ENCODE measurements around the gene UNG. TPM values are rescaled to one million over a fixed set of nuclear protein-coding genes. Genes with fewer than 3 reads are reported as not detected.

UNG gene
- total and polyA plus RNA-seq, 8 donors = 13.8 to 27.2 (median 18.6) TPM

GRCh38 chr12:109084425-109084824 lies 13.0 kb upstream of the UNG start:
- H3K4me1 ChIP-seq = peaks cover 0 to 3% (median 0%) of the 10 kb centered on the region in 4 donors
- intact Hi-C loops (cut with DNase I; ENCODE audit: low total_unique reads) = no loop called here
- no peak overlapping the region for H3K4me3 ChIP-seq
- H3K9me3 ChIP-seq = no peaks in the 10 kb centered on the region
- TF ChIP-seq POLR2A (IDR thresholded peaks at IDR 0.05) (no peak), POLR2AphosphoS5 (IDR thresholded peaks at IDR 0.05) (no peak), CTCF (IDR thresholded peaks at IDR 0.05) (no peak), EP300 (IDR thresholded peaks at IDR 0.05) (no peak)
- H3K36me3 ChIP-seq = peaks cover 67 to 100% (median 100%) of the 10 kb centered on the region in 4 donors
- DNase-seq = no peak
- no peaks in the 10 kb centered on the region for H3K27me3 ChIP-seq
- WGBS, 5 donors = 52 to 79% (median 68%) methylated on average over 2 of the region's 2 CpGs
- H3K27ac ChIP-seq = no peak overlapping the region

GRCh38 chr12:109085590-109085989 lies 11.8 kb upstream of the UNG start:
- WGBS, 5 donors = 95 to 96% (median 96%) methylated on average over 11 of the region's 11 CpGs
- H3K27ac ChIP-seq = no peak overlapping the region
- H3K4me1 ChIP-seq = peaks cover 0 to 3% (median under 1%) of the 10 kb centered on the region in 4 donors
- no peaks in the 10 kb centered on the region for H3K9me3 ChIP-seq
- H3K36me3 ChIP-seq = peaks cover 70 to 100% (median 100%) of the 10 kb centered on the region in 4 donors
- no peaks in the 10 kb centered on the region for H3K27me3 ChIP-seq
- intact Hi-C loops (cut with DNase I; ENCODE audit: low total_unique reads) = no loop called here
- DNase-seq = no peak
- H3K4me3 ChIP-seq = no peak overlapping the region
- TF ChIP-seq EP300 (IDR thresholded peaks at IDR 0.05) = no peak
- no peak for TF ChIP-seq POLR2A (IDR thresholded peaks at IDR 0.05)
- no peak for TF ChIP-seq CTCF (IDR thresholded peaks at IDR 0.05)
- no peak for TF ChIP-seq POLR2AphosphoS5 (IDR thresholded peaks at IDR 0.05)

GRCh38 chr12:109087250-109087649 lies 10.1 kb upstream of the UNG start:
- intact Hi-C loops (cut with DNase I; ENCODE audit: low total_unique reads) = no loop called here
- TF ChIP-seq EP300 (IDR thresholded peaks at IDR 0.05) (no peak), POLR2AphosphoS5 (IDR thresholded peaks at IDR 0.05) (no peak), CTCF (IDR thresholded peaks at IDR 0.05) (no peak)
- Histone ChIP-seq H3K4me3 (no peak overlapping the region), H3K36me3 (peaks cover 59 to 91% (median 91%) of the 10 kb centered on the region in 4 donors), H3K27me3 (no peaks in the 10 kb centered on the region), H3K4me1 (peaks cover 9 to 18% (median 14%) of the 10 kb centered on the region in 4 donors), H3K9me3 (no peaks in the 10 kb centered on the region), H3K27ac (no peak overlapping the region)
- 44 to 62% (median 49%) methylated on average over 4 to 5 of the region's 5 CpGs for WGBS, 5 donors
- DNase-seq = no peak

- 69 to 79% (median 77%) methylated on average over 6 of the region's 6 CpGs for WGBS, 5 donors
- H3K36me3 ChIP-seq = peaks cover 43 to 76% (median 75%) of the 10 kb centered on the region in 4 donors
- no peak overlapping the region for H3K27ac ChIP-seq
- no peaks in the 10 kb centered on the region for H3K27me3 ChIP-seq
- no peak for TF ChIP-seq POLR2A (IDR thresholded peaks at IDR 0.05)
- no peak for TF ChIP-seq EP300 (IDR thresholded peaks at IDR 0.05)
- TF ChIP-seq CTCF (IDR thresholded peaks at IDR 0.05) = no peak
- no peak for DNase-seq
- no peaks in the 10 kb centered on the region for H3K9me3 ChIP-seq
- intact Hi-C loops (cut with DNase I; ENCODE audit: low total_unique reads) = no loop called here
- peaks cover 18 to 32% (median 27%) of the 10 kb centered on the region in 4 donors for H3K4me1 ChIP-seq
- no peak overlapping the region for H3K4me3 ChIP-seq
Measured at GRCh38 chr12:109088818-109089217, 8.6 kb upstream of the UNG start.

Measured in stomach (tissue), 9 donors.